Measurements from ENCODE around the gene ABHD2. TPM values are rescaled to one million over a fixed set of nuclear protein-coding genes. Genes with fewer than 3 reads are reported as not detected.

Gene ABHD2
- total RNA-seq, 1 donor from 2014 or later, result 68.2 TPM

- intact Hi-C loops (cut with micrococcal nuclease), result no loop called here
Measured at GRCh38 chr15:89125088-89125826, 37.0 kb downstream of the ABHD2 start.

GRCh38 chr15:89126009-89126408 lies 37.8 kb downstream of the ABHD2 start:
- intact Hi-C loops (cut with micrococcal nuclease), result no loop called here

More at GRCh38 chr15:89125088-89125826, 37.0 kb downstream of the ABHD2 start:
- H3K27me3 ChIP-seq (ENCODE audit: low read depth), result no peaks in the 10 kb centered on the region
- H3K27ac ChIP-seq (replicated peaks), result peak overlapping the region; percentile 36
- peaks cover 96% of the 10 kb centered on the region for H3K4me1 ChIP-seq
- no peak for DNase-seq
- H3K36me3 ChIP-seq, result peaks cover 49% of the 10 kb centered on the region
- no peak for TF ChIP-seq CTCF (IDR thresholded peaks at IDR 0.05; ENCODE audit: borderline replicate concordance)
- H3K4me3 ChIP-seq, result no peak overlapping the region
- no peaks in the 10 kb centered on the region for H3K9me3 ChIP-seq (replicated peaks)

GRCh38 chr15:89127054-89127702 lies 38.9 kb downstream of the ABHD2 start:
- no peaks in the 10 kb centered on the region for H3K27me3 ChIP-seq (ENCODE audit: low read depth)
- H3K4me3 ChIP-seq, result no peak overlapping the region
- no peak for DNase-seq
- no peaks in the 10 kb centered on the region for H3K9me3 ChIP-seq (replicated peaks)
- intact Hi-C loops (cut with micrococcal nuclease), result no loop called here
- peaks cover 40% of the 10 kb centered on the region for H3K36me3 ChIP-seq
- H3K4me1 ChIP-seq, result peaks cover 96% of the 10 kb centered on the region
- TF ChIP-seq CTCF (IDR thresholded peaks at IDR 0.05; ENCODE audit: borderline replicate concordance), result no peak
- peak overlapping the region; percentile 36 for H3K27ac ChIP-seq (replicated peaks)

More at GRCh38 chr15:89126009-89126408, 37.8 kb downstream of the ABHD2 start:
- H3K4me1 ChIP-seq, result peaks cover 96% of the 10 kb centered on the region
- peaks cover 51% of the 10 kb centered on the region for H3K36me3 ChIP-seq
- no peak for TF ChIP-seq CTCF (IDR thresholded peaks at IDR 0.05; ENCODE audit: borderline replicate concordance)
- no peak overlapping the region for H3K4me3 ChIP-seq
- H3K9me3 ChIP-seq (replicated peaks), result no peaks in the 10 kb centered on the region
- no peaks in the 10 kb centered on the region for H3K27me3 ChIP-seq (ENCODE audit: low read depth)
- peak overlapping the region; percentile 36 for H3K27ac ChIP-seq (replicated peaks)
- no peak for DNase-seq

GRCh38 chr15:89128320-89129122 lies 40.3 kb downstream of the ABHD2 start:
- peaks cover 96% of the 10 kb centered on the region for H3K4me1 ChIP-seq

More at GRCh38 chr15:89128320-89129122, 40.3 kb downstream of the ABHD2 start:
- no peak overlapping the region for H3K4me3 ChIP-seq
- H3K9me3 ChIP-seq (replicated peaks), result no peaks in the 10 kb centered on the region
- H3K27me3 ChIP-seq (ENCODE audit: low read depth), result no peaks in the 10 kb centered on the region
- DNase-seq, result no peak
- H3K27ac ChIP-seq (replicated peaks), result peak overlapping the region; percentile 86
- TF ChIP-seq CTCF (IDR thresholded peaks at IDR 0.05; ENCODE audit: borderline replicate concordance), result no peak
- intact Hi-C loops (cut with micrococcal nuclease), result no loop called here
- H3K36me3 ChIP-seq, result peaks cover 32% of the 10 kb centered on the region

Data from left ventricle myocardium inferior (tissue), 1 donor.